ENCODE measurements around the gene OCRL.

Gene OCRL

GRCh38 chrX:129636175-129636681 is 96.2 kb downstream of the OCRL start:
- DNase-seq (ENCODE audit: low read depth in 1 of 2, low spot score in 1 of 2): no peak

GRCh38 chrX:129637217-129638109 is 97.4 kb downstream of the OCRL start:
- no peaks in the 10 kb centered on the region for H3K27me3 ChIP-seq (ENCODE audit: insufficient read depth, poor library complexity, severe bottlenecking)
- H3K4me3 ChIP-seq (replicated peaks; ENCODE audit: insufficient read depth, low read length): no peak overlapping the region
- TF ChIP-seq CTCF (IDR thresholded peaks at IDR 0.05; ENCODE audit: insufficient read depth, low read length) (peak; percentile 71), POLR2AphosphoS5 (IDR thresholded peaks at IDR 0.05; ENCODE audit: low read depth) (no peak)
- peak in 1 of 2 experiments; percentile 66 for DNase-seq (ENCODE audit: low read depth in 1 of 2, low spot score in 1 of 2)
- no peak overlapping the region for H3K27ac ChIP-seq (replicated peaks)

More at GRCh38 chrX:129636175-129636681, 96.2 kb downstream of the OCRL start:
- Histone ChIP-seq H3K4me3 (replicated peaks; ENCODE audit: insufficient read depth, low read length) (no peak overlapping the region), H3K27me3 (ENCODE audit: insufficient read depth, poor library complexity, severe bottlenecking) (no peaks in the 10 kb centered on the region), H3K27ac (replicated peaks) (no peak overlapping the region)
- TF ChIP-seq POLR2AphosphoS5 (IDR thresholded peaks at IDR 0.05; ENCODE audit: low read depth) (no peak), SPI1 (IDR thresholded peaks at IDR 0.05; ENCODE audit: borderline replicate concordance, low read depth) (no peak), GABPA (IDR thresholded peaks at IDR 0.05; ENCODE audit: low read depth) (no peak), REST (IDR thresholded peaks at IDR 0.05; ENCODE audit: insufficient replicate concordance, low read depth) (no peak), CTCF (IDR thresholded peaks at IDR 0.05; ENCODE audit: insufficient read depth, low read length) (no peak)

- H3K27me3 ChIP-seq (ENCODE audit: insufficient read depth, poor library complexity, severe bottlenecking): no peaks in the 10 kb centered on the region
- no peak for DNase-seq (ENCODE audit: low read depth in 1 of 2, low spot score in 1 of 2)
- no peak overlapping the region for H3K27ac ChIP-seq (replicated peaks)
- no peak overlapping the region for H3K4me3 ChIP-seq (replicated peaks; ENCODE audit: insufficient read depth, low read length)
- no peak for TF ChIP-seq CTCF (IDR thresholded peaks at IDR 0.05; ENCODE audit: insufficient read depth, low read length)
- no peak for TF ChIP-seq POLR2AphosphoS5 (IDR thresholded peaks at IDR 0.05; ENCODE audit: low read depth)
- no peak for TF ChIP-seq SPI1 (IDR thresholded peaks at IDR 0.05; ENCODE audit: borderline replicate concordance, low read depth)
- TF ChIP-seq REST (IDR thresholded peaks at IDR 0.05; ENCODE audit: insufficient replicate concordance, low read depth): no peak
- no peak for TF ChIP-seq GABPA (IDR thresholded peaks at IDR 0.05; ENCODE audit: low read depth)
Observed at GRCh38 chrX:129638917-129639316, 98.9 kb downstream of the OCRL start.

Measured in HL-60 (cell line).